Measurements from ENCODE around the gene MYO9B.

The MYO9B gene

DNA sequence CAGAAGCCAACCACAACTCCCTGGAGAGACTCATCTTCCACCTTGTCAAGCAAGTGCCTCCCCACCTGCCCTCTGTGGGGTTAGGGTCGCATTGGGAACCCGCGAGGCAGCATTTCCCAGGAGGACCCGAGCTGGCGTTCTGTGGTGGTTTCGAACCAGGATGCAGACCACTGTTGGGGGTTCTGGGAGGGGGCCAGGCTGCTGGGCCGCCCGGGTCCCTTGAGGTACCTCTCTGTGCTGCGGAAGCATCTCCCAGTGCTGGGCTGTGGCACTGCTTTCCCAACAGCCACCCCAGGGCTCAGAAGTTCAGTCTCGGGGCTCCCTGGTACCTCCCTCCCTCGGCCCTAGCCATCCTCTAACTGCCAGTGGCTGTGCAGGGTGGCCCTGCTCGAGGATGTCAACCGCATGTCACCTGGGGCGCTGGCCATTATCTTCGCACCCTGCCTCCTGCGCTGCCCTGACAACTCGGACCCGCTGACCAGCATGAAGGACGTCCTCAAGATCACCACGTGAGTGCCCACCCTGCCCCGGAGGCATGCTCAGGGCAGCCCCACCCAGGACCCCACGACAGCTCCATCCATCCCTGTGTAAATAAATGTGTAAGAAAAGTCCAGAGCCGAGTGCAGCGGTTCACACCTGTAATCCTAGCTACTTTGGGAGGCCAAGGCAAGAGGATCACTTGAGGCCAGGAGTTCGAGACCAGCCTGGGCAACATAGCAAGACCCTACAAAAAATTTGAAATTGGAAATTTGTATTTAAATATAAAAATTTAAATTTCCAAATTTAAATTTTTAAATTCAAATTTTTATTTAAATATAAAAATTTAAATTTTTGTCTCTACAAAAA, 131.4 kb downstream of the MYO9B start:
- TF ChIP-seq SIN3A (IDR thresholded peaks at IDR 0.05; ENCODE audit: borderline replicate concordance, insufficient read depth, low read length) (no peak), TAF1 (IDR thresholded peaks at IDR 0.05; ENCODE audit: borderline replicate concordance, insufficient read depth, low read length) (no peak), FOXP2 (optimal IDR thresholded peaks at IDR 0.05; ENCODE audit: borderline replicate concordance, extremely low read depth, extremely low read length, insufficient read depth) (no peak)

DNA sequence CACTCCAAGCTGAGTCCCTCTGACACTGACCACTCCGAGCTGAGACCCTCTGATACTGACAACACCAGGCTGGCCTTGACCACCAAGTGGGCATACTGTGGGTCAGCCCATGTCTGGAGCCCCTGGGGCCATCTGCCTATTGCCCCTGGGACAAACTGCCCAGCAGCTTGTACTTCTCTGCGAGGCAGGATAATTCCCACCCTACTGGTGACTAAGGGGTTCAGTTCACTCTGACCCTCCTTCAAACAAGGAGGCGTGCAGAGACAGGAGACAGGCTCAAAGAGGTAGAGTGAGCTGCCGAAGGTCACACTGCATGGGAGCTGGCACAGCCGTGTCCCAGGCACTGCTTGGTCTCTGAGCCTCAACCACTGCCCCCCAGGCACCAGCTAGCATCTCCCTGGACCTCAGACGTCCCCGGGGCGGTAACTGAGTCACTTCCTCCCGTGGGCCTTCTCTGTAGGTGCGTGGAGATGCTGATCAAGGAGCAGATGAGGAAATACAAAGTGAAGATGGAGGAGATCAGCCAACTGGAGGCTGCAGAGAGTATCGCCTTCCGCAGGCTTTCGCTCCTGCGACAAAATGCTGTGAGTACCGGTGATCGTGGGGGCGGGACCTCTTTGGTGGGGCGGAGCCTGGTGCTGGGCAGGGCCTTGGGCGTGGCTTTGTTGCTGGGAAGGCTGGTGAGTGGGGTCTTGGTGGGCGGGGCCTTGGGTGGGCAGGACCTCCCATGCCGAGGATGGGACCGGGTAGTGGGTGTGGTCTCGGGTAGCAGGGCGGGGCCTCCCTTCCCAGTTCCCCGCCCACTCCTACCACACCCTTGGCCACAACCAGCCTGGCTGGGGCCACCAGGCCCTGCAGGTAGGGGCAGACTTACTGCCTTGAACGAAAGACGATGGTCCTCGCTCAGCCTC, 133.8 kb downstream of the MYO9B start:
- TF ChIP-seq FOXP2 (optimal IDR thresholded peaks at IDR 0.05; ENCODE audit: borderline replicate concordance, extremely low read depth, extremely low read length, insufficient read depth) = no peak
- no peak for TF ChIP-seq POLR2AphosphoS5 (IDR thresholded peaks at IDR 0.05; ENCODE audit: low read depth, low read length)
- TF ChIP-seq TAF1 (IDR thresholded peaks at IDR 0.05; ENCODE audit: borderline replicate concordance, insufficient read depth, low read length) = no peak
- TF ChIP-seq, protein P1, sequence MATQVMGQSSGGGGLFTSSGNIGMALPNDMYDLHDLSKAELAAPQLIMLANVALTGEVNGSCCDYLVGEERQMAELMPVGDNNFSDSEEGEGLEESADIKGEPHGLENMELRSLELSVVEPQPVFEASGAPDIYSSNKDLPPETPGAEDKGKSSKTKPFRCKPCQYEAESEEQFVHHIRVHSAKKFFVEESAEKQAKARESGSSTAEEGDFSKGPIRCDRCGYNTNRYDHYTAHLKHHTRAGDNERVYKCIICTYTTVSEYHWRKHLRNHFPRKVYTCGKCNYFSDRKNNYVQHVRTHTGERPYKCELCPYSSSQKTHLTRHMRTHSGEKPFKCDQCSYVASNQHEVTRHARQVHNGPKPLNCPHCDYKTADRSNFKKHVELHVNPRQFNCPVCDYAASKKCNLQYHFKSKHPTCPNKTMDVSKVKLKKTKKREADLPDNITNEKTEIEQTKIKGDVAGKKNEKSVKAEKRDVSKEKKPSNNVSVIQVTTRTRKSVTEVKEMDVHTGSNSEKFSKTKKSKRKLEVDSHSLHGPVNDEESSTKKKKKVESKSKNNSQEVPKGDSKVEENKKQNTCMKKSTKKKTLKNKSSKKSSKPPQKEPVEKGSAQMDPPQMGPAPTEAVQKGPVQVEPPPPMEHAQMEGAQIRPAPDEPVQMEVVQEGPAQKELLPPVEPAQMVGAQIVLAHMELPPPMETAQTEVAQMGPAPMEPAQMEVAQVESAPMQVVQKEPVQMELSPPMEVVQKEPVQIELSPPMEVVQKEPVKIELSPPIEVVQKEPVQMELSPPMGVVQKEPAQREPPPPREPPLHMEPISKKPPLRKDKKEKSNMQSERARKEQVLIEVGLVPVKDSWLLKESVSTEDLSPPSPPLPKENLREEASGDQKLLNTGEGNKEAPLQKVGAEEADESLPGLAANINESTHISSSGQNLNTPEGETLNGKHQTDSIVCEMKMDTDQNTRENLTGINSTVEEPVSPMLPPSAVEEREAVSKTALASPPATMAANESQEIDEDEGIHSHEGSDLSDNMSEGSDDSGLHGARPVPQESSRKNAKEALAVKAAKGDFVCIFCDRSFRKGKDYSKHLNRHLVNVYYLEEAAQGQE (IDR thresholded peaks at IDR 0.05; ENCODE audit: insufficient read depth in 1 of 2, low read depth in 2 of 2, low read length in 2 of 2) = no peak
- no peak for TF ChIP-seq SIN3A (IDR thresholded peaks at IDR 0.05; ENCODE audit: borderline replicate concordance, insufficient read depth, low read length)

DNA sequence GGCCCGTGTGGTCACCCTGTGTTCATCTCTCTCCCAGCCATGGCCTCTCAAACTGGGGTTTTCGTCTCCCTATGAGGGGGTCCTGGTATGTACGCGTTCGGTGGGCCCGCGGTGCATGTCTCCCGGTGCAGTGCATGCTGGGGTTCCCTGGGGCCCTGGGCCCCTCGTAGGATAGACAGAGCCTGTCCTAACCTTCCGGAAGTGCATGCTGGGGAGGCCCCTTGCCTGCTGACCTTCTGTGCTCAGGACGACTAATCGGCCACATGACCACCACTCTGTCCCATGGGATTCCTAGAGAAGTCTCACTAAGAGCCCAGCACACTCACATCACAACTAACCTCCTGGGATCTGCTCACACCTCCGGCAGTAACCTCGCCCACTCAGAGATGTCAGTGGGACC, 134.7 kb downstream of the MYO9B start:
- TF ChIP-seq FOXP2 (optimal IDR thresholded peaks at IDR 0.05; ENCODE audit: borderline replicate concordance, extremely low read depth, extremely low read length, insufficient read depth) (no peak), TAF1 (IDR thresholded peaks at IDR 0.05; ENCODE audit: borderline replicate concordance, insufficient read depth, low read length) (no peak), POLR2AphosphoS5 (IDR thresholded peaks at IDR 0.05; ENCODE audit: low read depth, low read length) (no peak), SIN3A (IDR thresholded peaks at IDR 0.05; ENCODE audit: borderline replicate concordance, insufficient read depth, low read length) (no peak)
- TF ChIP-seq, protein P1 (IDR thresholded peaks at IDR 0.05; ENCODE audit: insufficient read depth in 1 of 2, low read depth in 2 of 2, low read length in 2 of 2) = no peak

DNA sequence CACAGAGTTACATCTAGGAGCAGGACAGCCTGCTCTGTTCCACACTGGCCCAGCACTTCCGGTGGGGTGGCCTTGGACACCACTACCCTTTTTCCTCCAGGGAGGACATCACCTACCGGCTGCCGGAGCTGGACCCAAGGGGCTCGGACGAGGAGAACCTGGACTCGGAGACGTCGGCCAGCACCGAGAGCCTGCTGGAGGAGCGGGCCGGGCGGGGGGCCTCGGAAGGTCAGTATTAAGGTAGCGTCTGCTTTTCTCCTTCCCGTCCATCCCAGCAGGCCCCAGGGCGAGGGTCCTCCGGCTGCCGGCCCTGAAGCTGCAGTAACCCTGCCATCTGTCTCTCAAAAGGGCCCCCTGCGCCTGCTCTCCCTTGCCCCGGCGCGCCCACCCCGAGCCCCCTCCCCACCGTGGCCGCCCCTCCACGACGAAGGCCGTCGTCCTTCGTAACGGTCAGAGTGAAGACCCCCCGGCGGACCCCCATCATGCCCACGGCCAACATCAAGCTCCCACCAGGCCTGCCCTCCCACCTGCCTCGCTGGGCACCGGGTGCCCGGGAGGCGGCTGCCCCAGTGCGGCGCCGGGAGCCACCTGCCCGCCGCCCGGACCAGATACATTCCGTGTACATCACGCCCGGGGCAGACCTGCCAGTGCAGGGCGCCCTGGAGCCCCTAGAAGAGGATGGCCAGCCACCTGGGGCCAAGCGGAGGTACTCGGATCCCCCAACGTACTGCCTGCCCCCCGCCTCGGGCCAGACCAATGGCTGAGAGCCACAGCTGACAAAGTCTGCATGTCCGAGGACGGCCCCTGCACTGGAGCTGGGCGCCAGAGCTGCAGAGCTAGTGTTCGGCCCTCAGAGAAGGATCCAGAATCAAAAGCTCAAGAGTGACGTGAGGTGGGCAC, 136.2 kb downstream of the MYO9B start:
- no peak for TF ChIP-seq SIN3A (IDR thresholded peaks at IDR 0.05; ENCODE audit: borderline replicate concordance, insufficient read depth, low read length)
- TF ChIP-seq, protein P1 (IDR thresholded peaks at IDR 0.05; ENCODE audit: insufficient read depth in 1 of 2, low read depth in 2 of 2, low read length in 2 of 2) = no peak
- TF ChIP-seq TAF1 (IDR thresholded peaks at IDR 0.05; ENCODE audit: borderline replicate concordance, insufficient read depth, low read length) = no peak
- TF ChIP-seq POLR2AphosphoS5 (IDR thresholded peaks at IDR 0.05; ENCODE audit: low read depth, low read length) = no peak
- TF ChIP-seq FOXP2 (optimal IDR thresholded peaks at IDR 0.05; ENCODE audit: borderline replicate concordance, extremely low read depth, extremely low read length, insufficient read depth) = no peak
